ENCODE results near the gene GRB2. TPM values are rescaled to one million over a fixed set of nuclear protein-coding genes. Genes with fewer than 3 reads are reported as not detected.

The GRB2 gene
- total RNA-seq, 1 experiment from 2014 or later, result 92.6 TPM

DNA sequence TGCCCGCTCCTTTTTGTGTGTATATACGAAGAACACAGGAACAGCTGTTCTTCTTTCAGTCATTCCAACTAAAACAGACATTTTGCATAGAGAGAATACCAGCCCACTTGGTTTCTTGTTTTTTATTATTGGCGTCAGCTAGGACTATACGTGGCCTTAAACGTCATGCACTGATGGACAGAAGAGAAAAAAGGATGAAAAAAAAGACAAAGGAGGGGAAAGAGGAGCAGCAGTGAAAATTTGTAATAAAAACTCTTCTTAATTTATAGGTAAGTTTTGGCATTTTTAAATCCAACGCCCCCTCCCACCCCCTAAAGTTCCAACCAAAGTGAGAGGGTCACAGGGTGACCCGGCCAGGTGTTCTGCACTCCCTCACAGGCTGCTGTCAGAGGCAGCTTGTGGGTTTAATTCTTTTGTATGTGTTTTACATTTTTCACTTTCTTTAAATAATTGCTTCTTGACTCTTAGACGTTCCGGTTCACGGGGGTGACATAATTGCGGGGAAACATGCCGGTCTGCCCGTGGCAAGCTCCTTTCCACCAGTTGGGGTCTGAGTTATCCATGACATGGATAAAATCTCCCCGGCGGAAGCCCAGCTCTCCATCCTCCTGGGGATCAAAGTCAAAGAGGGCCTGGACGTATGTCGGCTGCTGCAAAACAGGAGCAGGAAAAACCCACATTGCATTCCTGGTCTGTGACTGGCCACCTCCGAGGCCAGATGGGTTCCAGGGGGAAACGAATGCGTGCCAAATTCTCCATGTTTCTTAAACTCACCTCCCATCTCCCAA is 85.4 kb downstream of the GRB2 start:
- peaks cover 32% of the 10 kb centered on the region for H3K36me3 Mint-ChIP-seq
- no peaks in the 10 kb centered on the region for H3K9me3 Mint-ChIP-seq
- TF ChIP-seq, protein P1, sequence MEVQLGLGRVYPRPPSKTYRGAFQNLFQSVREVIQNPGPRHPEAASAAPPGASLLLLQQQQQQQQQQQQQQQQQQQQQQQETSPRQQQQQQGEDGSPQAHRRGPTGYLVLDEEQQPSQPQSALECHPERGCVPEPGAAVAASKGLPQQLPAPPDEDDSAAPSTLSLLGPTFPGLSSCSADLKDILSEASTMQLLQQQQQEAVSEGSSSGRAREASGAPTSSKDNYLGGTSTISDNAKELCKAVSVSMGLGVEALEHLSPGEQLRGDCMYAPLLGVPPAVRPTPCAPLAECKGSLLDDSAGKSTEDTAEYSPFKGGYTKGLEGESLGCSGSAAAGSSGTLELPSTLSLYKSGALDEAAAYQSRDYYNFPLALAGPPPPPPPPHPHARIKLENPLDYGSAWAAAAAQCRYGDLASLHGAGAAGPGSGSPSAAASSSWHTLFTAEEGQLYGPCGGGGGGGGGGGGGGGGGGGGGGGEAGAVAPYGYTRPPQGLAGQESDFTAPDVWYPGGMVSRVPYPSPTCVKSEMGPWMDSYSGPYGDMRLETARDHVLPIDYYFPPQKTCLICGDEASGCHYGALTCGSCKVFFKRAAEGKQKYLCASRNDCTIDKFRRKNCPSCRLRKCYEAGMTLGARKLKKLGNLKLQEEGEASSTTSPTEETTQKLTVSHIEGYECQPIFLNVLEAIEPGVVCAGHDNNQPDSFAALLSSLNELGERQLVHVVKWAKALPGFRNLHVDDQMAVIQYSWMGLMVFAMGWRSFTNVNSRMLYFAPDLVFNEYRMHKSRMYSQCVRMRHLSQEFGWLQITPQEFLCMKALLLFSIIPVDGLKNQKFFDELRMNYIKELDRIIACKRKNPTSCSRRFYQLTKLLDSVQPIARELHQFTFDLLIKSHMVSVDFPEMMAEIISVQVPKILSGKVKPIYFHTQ (CRISPR knock-in tag; IDR thresholded peaks at IDR 0.05), result no peak
- no peak for TF ChIP-seq TEAD1 (CRISPR knock-in tag; IDR thresholded peaks at IDR 0.05)
- TF ChIP-seq, protein P2, sequence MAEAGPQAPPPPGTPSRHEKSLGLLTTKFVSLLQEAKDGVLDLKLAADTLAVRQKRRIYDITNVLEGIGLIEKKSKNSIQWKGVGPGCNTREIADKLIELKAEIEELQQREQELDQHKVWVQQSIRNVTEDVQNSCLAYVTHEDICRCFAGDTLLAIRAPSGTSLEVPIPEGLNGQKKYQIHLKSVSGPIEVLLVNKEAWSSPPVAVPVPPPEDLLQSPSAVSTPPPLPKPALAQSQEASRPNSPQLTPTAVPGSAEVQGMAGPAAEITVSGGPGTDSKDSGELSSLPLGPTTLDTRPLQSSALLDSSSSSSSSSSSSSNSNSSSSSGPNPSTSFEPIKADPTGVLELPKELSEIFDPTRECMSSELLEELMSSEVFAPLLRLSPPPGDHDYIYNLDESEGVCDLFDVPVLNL (CRISPR knock-in tag; IDR thresholded peaks at IDR 0.05; ENCODE audit: borderline replicate concordance, low read depth), result no peak
- TF ChIP-seq, protein P3, sequence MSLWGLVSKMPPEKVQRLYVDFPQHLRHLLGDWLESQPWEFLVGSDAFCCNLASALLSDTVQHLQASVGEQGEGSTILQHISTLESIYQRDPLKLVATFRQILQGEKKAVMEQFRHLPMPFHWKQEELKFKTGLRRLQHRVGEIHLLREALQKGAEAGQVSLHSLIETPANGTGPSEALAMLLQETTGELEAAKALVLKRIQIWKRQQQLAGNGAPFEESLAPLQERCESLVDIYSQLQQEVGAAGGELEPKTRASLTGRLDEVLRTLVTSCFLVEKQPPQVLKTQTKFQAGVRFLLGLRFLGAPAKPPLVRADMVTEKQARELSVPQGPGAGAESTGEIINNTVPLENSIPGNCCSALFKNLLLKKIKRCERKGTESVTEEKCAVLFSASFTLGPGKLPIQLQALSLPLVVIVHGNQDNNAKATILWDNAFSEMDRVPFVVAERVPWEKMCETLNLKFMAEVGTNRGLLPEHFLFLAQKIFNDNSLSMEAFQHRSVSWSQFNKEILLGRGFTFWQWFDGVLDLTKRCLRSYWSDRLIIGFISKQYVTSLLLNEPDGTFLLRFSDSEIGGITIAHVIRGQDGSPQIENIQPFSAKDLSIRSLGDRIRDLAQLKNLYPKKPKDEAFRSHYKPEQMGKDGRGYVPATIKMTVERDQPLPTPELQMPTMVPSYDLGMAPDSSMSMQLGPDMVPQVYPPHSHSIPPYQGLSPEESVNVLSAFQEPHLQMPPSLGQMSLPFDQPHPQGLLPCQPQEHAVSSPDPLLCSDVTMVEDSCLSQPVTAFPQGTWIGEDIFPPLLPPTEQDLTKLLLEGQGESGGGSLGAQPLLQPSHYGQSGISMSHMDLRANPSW (CRISPR knock-in tag; conservative IDR thresholded peaks at IDR 0.05; ENCODE audit: low read depth), result no peak
- no peak for TF ChIP-seq NFYB (CRISPR knock-in tag; conservative IDR thresholded peaks at IDR 0.05; ENCODE audit: low read depth)
- no peak for TF ChIP-seq JUN (CRISPR knock-in tag; IDR thresholded peaks at IDR 0.05)
- TF ChIP-seq GABPB1 (CRISPR knock-in tag; IDR thresholded peaks at IDR 0.05), result no peak
- TF ChIP-seq TEAD4 (CRISPR knock-in tag; IDR thresholded peaks at IDR 0.05), result no peak
- TF ChIP-seq TP53 (CRISPR knock-in tag; IDR thresholded peaks at IDR 0.05), result no peak
- no peak for TF ChIP-seq SOX15 (CRISPR knock-in tag; IDR thresholded peaks at IDR 0.05)
- TF ChIP-seq ZNF138 (CRISPR knock-in tag; conservative IDR thresholded peaks at IDR 0.05), result no peak
- TF ChIP-seq IRF2 (CRISPR knock-in tag; IDR thresholded peaks at IDR 0.05; ENCODE audit: borderline replicate concordance, low read depth), result no peak
- no peak for TF ChIP-seq RELA (CRISPR knock-in tag; IDR thresholded peaks at IDR 0.05; ENCODE audit: borderline replicate concordance)
- no peak for TF ChIP-seq ESRRA (CRISPR knock-in tag; IDR thresholded peaks at IDR 0.05; ENCODE audit: borderline replicate concordance)
- no peak for TF ChIP-seq NR2C2 (CRISPR knock-in tag; IDR thresholded peaks at IDR 0.05)
- no peak for TF ChIP-seq RORB (CRISPR knock-in tag; IDR thresholded peaks at IDR 0.05)
- no peak for TF ChIP-seq CBFB (CRISPR knock-in tag; IDR thresholded peaks at IDR 0.05; ENCODE audit: low read depth)
- ChIA-PET CTCF (interaction anchor here (0.6 to 3.2 kb wide), 8 partner anchors 17 to 119 kb away, joined by 3 to 13 read pairs (median 4); partner anchors contain the start of genes GRB2 and SLC25A19), POLR2A (interaction anchor here (0.6 to 1.1 kb wide), 2 partner anchors 11 to 110 kb away, joined by 3 to 8 read pairs; no protein-coding TSS in a partner anchor)
- DNase-seq (ENCODE audit: low spot score) (no peak), ATAC-seq (no peak)
- peak overlapping the region; percentile 14; the same call in 1 of the 2 replicates for H3K27ac Mint-ChIP-seq
- peaks cover 16% of the 10 kb centered on the region for H3K4me1 Mint-ChIP-seq
- no peaks in the 10 kb centered on the region for H3K27me3 Mint-ChIP-seq (ENCODE audit: low read depth)
- no peak overlapping the region for H3K4me3 Mint-ChIP-seq

DNA sequence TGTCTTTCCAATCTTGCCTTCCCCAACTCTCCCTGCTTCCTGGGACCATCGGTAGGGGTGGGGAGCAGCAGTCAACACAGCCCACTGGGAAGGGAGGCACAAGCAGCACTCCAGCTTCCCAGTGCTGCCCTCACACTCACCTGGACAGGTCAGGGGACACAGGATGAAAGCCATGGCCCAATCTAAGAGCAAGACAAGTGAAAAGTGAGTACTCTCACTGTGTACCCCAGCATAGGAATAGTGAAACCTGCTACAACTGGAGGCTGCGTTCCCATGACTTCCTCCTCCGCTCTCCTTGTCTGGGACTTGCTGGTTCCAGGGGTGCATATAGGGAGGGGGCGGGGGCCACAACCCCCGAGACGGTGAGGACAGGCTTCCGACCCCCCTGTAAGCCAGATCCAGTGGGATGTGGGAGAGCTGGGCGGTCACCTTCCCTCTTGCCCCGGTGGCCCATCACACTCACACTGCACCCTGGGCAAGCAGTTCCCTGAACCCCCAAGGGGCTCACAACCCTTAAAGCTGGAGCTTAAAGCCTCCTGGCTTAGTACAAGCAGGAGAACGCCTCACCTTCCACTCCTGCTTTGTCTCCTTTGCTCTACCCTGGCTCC is 86.8 kb downstream of the GRB2 start:
- Mint-ChIP-seq H3K9me3 (no peaks in the 10 kb centered on the region), H3K4me3 (no peak overlapping the region), H3K27me3 (ENCODE audit: low read depth) (no peaks in the 10 kb centered on the region), H3K36me3 (peaks cover 27% of the 10 kb centered on the region), H3K4me1 (peaks cover 16% of the 10 kb centered on the region), H3K27ac (peak overlapping the region; percentile 91)
- DNase-seq (ENCODE audit: low spot score) (no peak), ATAC-seq (no peak)
- ChIA-PET POLR2A (interaction anchor here (1.2 kb wide), 1 partner anchor 30 kb away, joined by 3 read pairs; the partner anchor contains the start of gene SLC25A19), CTCF (interaction anchor here (1.3 to 2.2 kb wide), 3 partner anchors 27 to 46 kb away, joined by 3 to 5 read pairs (median 5); partner anchors contain the start of gene SLC25A19)
- TF ChIP-seq, protein P4, sequence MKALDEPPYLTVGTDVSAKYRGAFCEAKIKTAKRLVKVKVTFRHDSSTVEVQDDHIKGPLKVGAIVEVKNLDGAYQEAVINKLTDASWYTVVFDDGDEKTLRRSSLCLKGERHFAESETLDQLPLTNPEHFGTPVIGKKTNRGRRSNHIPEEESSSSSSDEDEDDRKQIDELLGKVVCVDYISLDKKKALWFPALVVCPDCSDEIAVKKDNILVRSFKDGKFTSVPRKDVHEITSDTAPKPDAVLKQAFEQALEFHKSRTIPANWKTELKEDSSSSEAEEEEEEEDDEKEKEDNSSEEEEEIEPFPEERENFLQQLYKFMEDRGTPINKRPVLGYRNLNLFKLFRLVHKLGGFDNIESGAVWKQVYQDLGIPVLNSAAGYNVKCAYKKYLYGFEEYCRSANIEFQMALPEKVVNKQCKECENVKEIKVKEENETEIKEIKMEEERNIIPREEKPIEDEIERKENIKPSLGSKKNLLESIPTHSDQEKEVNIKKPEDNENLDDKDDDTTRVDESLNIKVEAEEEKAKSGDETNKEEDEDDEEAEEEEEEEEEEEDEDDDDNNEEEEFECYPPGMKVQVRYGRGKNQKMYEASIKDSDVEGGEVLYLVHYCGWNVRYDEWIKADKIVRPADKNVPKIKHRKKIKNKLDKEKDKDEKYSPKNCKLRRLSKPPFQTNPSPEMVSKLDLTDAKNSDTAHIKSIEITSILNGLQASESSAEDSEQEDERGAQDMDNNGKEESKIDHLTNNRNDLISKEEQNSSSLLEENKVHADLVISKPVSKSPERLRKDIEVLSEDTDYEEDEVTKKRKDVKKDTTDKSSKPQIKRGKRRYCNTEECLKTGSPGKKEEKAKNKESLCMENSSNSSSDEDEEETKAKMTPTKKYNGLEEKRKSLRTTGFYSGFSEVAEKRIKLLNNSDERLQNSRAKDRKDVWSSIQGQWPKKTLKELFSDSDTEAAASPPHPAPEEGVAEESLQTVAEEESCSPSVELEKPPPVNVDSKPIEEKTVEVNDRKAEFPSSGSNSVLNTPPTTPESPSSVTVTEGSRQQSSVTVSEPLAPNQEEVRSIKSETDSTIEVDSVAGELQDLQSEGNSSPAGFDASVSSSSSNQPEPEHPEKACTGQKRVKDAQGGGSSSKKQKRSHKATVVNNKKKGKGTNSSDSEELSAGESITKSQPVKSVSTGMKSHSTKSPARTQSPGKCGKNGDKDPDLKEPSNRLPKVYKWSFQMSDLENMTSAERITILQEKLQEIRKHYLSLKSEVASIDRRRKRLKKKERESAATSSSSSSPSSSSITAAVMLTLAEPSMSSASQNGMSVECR (CRISPR knock-in tag; IDR thresholded peaks at IDR 0.05; ENCODE audit: borderline replicate concordance), result no peak
- TF ChIP-seq FOXK1 (CRISPR knock-in tag; IDR thresholded peaks at IDR 0.05), result no peak
- TF ChIP-seq FOXP1 (CRISPR knock-in tag; IDR thresholded peaks at IDR 0.05; ENCODE audit: borderline replicate concordance), result no peak
- TF ChIP-seq, protein P5, sequence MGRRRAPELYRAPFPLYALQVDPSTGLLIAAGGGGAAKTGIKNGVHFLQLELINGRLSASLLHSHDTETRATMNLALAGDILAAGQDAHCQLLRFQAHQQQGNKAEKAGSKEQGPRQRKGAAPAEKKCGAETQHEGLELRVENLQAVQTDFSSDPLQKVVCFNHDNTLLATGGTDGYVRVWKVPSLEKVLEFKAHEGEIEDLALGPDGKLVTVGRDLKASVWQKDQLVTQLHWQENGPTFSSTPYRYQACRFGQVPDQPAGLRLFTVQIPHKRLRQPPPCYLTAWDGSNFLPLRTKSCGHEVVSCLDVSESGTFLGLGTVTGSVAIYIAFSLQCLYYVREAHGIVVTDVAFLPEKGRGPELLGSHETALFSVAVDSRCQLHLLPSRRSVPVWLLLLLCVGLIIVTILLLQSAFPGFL (CRISPR knock-in tag; IDR thresholded peaks at IDR 0.05; ENCODE audit: borderline replicate concordance), result no peak
